Activated CD8-positive, alpha-beta T cell treated with anti-CD3 and anti-CD28 coated beads, Interleukin-2, amount 10 ng/mL, durations not matched to agents 7 days and 5 days (primary cell): ENCODE results near the gene DEGS1. TPM values are rescaled to one million over a fixed set of nuclear protein-coding genes. Genes with fewer than 3 reads are reported as not detected.
A peak's percentile ranks its signal among the peaks of the same experiment; 100 is the strongest.

Experiments
- ATAC-seq: fragments of 150-1000 bp; cut with Tn5 transposase; one replicate; pipeline ENCODE4 v1.10.0; 2021; ENCODE audit warnings: moderate library complexity
- CTCF ChIA-PET: fragments of 350-600 bp; sonication (Branson Sonifier 250); formaldehyde crosslinking; loops from one replicate; lab custom pipeline; 2021; ENCODE audit warnings: antibody characterized with exemption; lab: Charles Lee
- POLR2A ChIA-PET: fragments of 350-600 bp; sonication (Branson Sonifier 250); formaldehyde crosslinking; loops from one replicate; lab custom pipeline; 2021; ENCODE audit warnings: antibody characterized with exemption; lab: Charles Lee
- DNase-seq: peaks from one replicate; pipeline ENCODE4 v3.0.0-alpha.2; 2020
- H3K27ac Mint-ChIP-seq: one replicate; pipeline ENCODE4 v1.8.0; 2021; ENCODE audit warnings: mild to moderate bottlenecking, mixed read lengths
- H3K27me3 Mint-ChIP-seq: one replicate; pipeline ENCODE4 v1.8.0; 2021; ENCODE audit warnings: low read depth, mixed read lengths
- H3K36me3 Mint-ChIP-seq: one replicate; pipeline ENCODE4 v1.8.0; 2021; ENCODE audit warnings: low read depth, mixed read lengths
- H3K4me1 Mint-ChIP-seq: one replicate; pipeline ENCODE4 v1.8.0; 2021; ENCODE audit warnings: low read depth, mixed read lengths
- H3K4me3 Mint-ChIP-seq: one replicate; pipeline ENCODE4 v1.8.0; 2021; ENCODE audit warnings: mild to moderate bottlenecking, mixed read lengths
- H3K9me3 Mint-ChIP-seq: one replicate; pipeline ENCODE4 v1.8.0; 2022; ENCODE audit warnings: mixed read lengths; ENCODE audit not compliant: insufficient read depth
- total RNA-seq, 2 experiments: library from RNA; stranded (reverse); gene quantifications; one replicate each; pipeline ENCODE4 v1.2.3, GENCODE V29; 2021

Gene DEGS1
- total RNA-seq, 2 experiments from 2014 or later: 71.3 to 77.2 TPM

DNA sequence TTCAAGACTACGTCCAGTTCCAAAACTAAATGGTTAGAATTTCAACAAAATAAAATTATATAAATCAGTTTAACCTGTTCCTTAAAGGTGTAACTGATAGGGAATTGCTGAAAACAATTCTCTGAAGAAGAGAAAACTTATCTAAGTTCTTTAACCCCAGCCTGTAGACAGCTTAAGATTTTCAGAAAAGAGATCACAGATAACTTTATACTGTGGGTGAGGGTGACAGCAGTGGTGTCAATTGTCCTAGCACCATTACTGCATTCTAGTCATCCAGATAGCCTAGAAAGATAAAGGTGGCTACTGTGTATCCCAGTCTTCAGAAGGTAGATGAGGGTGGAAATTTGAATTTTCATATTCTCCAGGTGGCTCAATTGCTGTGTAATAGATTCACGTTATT, 19.7 kb upstream of the DEGS1 start:
- no peak for ATAC-seq
- Mint-ChIP-seq H3K27me3 (no peaks in the 10 kb centered on the region), H3K36me3 (peaks cover 19% of the 10 kb centered on the region), H3K9me3 (no peaks in the 10 kb centered on the region), H3K27ac (no peak overlapping the region), H3K4me1 (peaks cover 12% of the 10 kb centered on the region), H3K4me3 (no peak overlapping the region)
- POLR2A ChIA-PET: interaction anchor here (1.0 kb wide), 1 partner anchor 19 kb away, joined by 3 read pairs; the partner anchor contains the start of gene DEGS1
- DNase-seq: no peak
- CTCF ChIA-PET: no interaction called here

DNA sequence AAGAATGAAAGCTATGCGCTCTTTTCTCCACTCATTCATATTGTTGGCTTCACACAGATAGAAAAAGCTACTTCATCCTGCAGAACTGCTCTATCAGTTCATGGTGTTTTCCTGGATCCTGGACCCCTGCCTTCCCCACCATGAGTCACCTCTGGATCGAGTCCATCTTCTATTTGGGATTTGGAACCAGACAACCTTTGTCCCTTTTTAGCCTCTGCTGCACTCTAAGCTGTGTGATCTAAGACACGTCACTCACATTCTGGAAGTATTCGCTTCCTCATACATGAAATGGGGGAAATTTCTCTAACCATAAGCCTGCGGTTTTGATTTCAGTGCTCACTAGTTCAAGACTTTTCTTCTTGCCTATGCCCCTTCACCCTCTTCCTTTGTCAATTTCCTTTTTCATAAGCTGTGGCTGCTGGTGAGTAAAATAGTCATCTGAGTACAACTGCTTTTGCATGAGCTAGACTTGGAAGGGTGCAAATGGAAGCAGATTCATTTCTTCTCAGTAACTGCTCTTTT, 14.1 kb upstream of the DEGS1 start:
- H3K27ac Mint-ChIP-seq: peak overlapping the region; percentile 74
- CTCF ChIA-PET: interaction anchor here (1.0 to 4.2 kb wide), 11 partner anchors 10 to 289 kb away, joined by 3 to 26 read pairs (median 7); partner anchors contain the start of gene DEGS1
- H3K36me3 Mint-ChIP-seq: peaks cover 11% of the 10 kb centered on the region

DNA sequence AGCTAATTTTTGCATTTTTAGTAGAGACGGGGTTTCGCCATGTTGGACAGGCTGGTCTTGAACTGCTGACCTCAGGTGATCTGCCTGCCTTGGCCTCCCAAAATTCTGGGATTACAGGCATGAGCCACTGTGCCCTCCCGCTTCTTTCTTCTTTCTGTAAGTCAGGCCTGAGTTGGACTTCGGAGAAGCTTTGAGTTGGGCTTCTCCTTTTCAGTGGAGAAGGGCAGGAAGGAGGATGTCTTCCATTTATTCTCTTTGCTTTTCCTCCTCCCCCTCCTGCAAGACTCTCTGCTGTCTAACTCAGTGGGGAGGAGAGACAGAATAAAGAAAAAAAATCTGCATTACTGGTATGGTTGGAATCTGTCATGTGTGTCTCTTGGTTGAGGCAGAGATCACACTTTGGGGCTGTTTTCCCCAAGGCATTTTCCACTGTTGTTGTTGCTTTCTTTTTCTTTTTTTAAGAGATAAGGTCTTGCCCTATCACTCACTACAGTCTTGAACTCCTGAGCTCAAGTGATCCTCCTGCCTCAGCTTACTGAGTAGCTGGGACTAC, 13.2 kb upstream of the DEGS1 start:
- ChIA-PET CTCF (interaction anchor here (0.7 to 4.2 kb wide), 16 partner anchors 9 to 288 kb away, joined by 3 to 26 read pairs (median 4); partner anchors contain the start of gene DEGS1), POLR2A (interaction anchor here (1.0 to 2.4 kb wide), 3 partner anchors 13 to 142 kb away, joined by 3 to 13 read pairs (median 3); partner anchors contain the start of gene DEGS1)
- Mint-ChIP-seq H3K9me3 (no peaks in the 10 kb centered on the region), H3K27me3 (peaks cover 6% of the 10 kb centered on the region), H3K4me3 (peak overlapping the region; percentile 40), H3K36me3 (peaks cover 11% of the 10 kb centered on the region), H3K4me1 (peaks cover 37% of the 10 kb centered on the region), H3K27ac (peak overlapping the region; percentile 74)
- no peak for ATAC-seq
- no peak for DNase-seq

More for the DNA sequence above, 14.1 kb upstream of the DEGS1 start:
- peaks cover 5% of the 10 kb centered on the region for H3K27me3 Mint-ChIP-seq
- H3K4me1 Mint-ChIP-seq: peaks cover 45% of the 10 kb centered on the region
- ATAC-seq: peak; percentile 83
- DNase-seq: peak; percentile 53
- H3K9me3 Mint-ChIP-seq: no peaks in the 10 kb centered on the region
- POLR2A ChIA-PET: interaction anchor here (0.6 to 2.4 kb wide), 4 partner anchors 14 to 1763 kb away, joined by 3 to 13 read pairs (median 6); partner anchors contain the start of gene DEGS1
- peak overlapping the region; percentile 40 for H3K4me3 Mint-ChIP-seq

DNA sequence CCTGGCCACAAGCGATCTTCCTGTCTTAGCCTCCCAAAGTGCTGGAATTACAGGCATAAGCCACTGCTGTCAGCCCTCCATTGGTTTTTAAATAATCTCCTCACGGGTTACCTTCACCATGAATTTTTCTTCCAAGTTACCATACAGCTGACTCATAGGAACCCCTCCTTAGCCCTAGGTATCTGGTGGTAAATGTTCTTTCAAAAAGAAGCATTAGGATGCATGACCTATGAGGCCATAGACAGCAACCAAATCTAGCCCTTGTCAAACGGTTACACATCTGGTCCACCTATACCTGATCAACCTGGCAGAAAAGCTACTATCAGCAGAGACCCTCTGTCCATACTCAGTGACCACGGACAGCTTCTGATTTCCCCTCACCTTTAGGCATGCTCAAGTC, 12.7 kb upstream of the DEGS1 start:
- Mint-ChIP-seq H3K27ac (peak overlapping the region; percentile 74), H3K9me3 (no peaks in the 10 kb centered on the region), H3K27me3 (peaks cover 7% of the 10 kb centered on the region), H3K4me1 (peaks cover 39% of the 10 kb centered on the region), H3K4me3 (no peak overlapping the region), H3K36me3 (peaks cover 11% of the 10 kb centered on the region)
- DNase-seq (no peak), ATAC-seq (peak; percentile 18)
- CTCF ChIA-PET: interaction anchor here (0.7 to 4.2 kb wide), 12 partner anchors 9 to 286 kb away, joined by 3 to 26 read pairs (median 3); partner anchors contain the start of gene DEGS1
- POLR2A ChIA-PET: interaction anchor here (1.0 to 2.4 kb wide), 2 partner anchors 13 to 18 kb away, joined by 3 to 13 read pairs; partner anchors contain the start of gene DEGS1

DNA sequence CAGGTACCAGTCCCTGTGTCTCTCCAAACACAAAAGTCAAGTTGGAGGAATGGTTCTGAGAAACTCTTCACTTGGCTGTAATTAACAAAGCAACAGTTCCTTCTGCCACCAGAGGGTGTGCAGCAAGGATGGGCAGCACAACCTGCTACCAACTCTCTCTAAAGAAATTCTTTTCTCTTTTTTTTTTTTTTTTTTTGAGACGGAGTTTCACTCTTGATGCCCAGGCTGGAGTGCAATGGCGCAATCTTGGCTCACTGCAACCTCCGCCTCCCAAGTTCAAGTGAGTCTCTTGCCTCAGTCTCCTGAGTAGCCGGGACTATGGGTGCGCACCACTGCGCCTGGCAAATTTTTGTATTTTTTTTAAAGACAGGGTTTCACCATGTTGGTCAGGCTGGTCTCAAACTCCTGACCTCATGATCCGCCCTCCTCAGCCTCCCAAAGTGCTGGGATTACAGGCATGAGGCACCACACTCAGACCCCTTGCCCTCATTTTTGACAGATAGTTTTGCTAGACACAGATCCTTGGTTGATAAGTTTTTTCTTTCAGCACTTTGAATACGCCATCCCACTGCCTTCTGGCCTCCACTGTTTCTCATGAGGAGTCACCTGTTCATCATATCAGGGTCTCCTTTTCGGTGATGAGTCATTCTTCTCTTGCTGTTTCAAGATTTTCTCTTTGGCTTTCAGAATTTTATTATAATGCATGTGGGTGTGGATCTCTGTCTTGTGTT, 12.1 kb upstream of the DEGS1 start:
- H3K9me3 Mint-ChIP-seq: no peaks in the 10 kb centered on the region
- DNase-seq: peak; percentile 61
- ChIA-PET CTCF (interaction anchor here (0.8 to 4.2 kb wide), 8 partner anchors 8 to 163 kb away, joined by 3 to 26 read pairs (median 8); partner anchors contain the start of gene DEGS1), POLR2A (interaction anchor here (2.4 kb wide), 1 partner anchor 12 kb away, joined by 13 read pairs; the partner anchor contains the start of gene DEGS1)
- peaks cover 8% of the 10 kb centered on the region for H3K27me3 Mint-ChIP-seq
- peaks cover 45% of the 10 kb centered on the region for H3K4me1 Mint-ChIP-seq
- H3K27ac Mint-ChIP-seq: peak overlapping the region; percentile 74
- H3K4me3 Mint-ChIP-seq: no peak overlapping the region
- peak; percentile 64 for ATAC-seq
- H3K36me3 Mint-ChIP-seq: peaks cover 11% of the 10 kb centered on the region

DNA sequence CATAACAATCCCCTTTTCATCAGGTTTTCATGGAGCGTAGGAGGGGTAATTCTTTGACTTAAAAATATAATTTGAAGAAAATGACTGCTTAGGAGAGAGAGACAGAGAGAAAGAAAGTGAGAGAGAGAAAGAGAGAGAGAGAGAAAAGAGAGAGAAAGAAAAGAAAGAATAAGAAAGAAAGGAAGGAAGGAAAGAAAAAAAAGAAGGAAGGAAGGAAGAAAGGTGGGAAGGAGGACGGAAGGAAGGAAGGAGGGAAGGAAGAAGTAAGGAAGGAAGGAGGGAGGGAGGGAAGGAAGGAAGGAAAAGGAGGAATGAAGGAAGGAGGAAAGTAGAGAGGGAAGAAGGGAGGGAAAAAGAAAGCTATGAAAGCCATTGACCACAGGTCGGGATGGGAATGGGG, 10.8 kb upstream of the DEGS1 start:
- peaks cover 41% of the 10 kb centered on the region for H3K4me1 Mint-ChIP-seq
- no peaks in the 10 kb centered on the region for H3K9me3 Mint-ChIP-seq
- ChIA-PET POLR2A (no interaction called here), CTCF (interaction anchor here (1.2 to 1.3 kb wide), 3 partner anchors 9 to 56 kb away, joined by 3 to 4 read pairs (median 3); no protein-coding TSS in a partner anchor)
- DNase-seq (no peak), ATAC-seq (no peak)
- no peak overlapping the region for H3K4me3 Mint-ChIP-seq
- peaks cover 11% of the 10 kb centered on the region for H3K36me3 Mint-ChIP-seq
- H3K27ac Mint-ChIP-seq: no peak overlapping the region
- peaks cover 8% of the 10 kb centered on the region for H3K27me3 Mint-ChIP-seq

DNA sequence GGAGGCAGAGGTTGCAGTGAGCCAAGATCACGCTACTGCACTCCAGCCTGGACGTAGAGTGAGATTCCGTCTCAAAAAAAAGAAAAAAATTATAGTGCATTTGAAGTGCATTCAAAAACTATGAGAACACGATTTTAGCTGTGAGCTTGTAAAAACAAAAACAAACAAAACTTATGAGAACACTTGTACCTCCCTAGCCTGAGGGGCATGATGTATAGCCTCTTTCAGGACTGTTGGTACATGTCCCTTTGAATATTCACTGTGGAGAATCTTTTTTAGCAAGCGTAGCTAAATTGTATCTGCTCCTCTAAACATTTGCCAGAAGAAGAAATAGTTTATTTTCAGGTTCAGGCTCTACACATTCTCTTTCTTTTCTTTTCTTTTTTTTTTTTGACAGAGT, 9.5 kb upstream of the DEGS1 start:
- POLR2A ChIA-PET: interaction anchor here (2.0 kb wide), 1 partner anchor 9 kb away, joined by 8 read pairs; the partner anchor contains the start of gene DEGS1
- Mint-ChIP-seq H3K27me3 (peaks cover 8% of the 10 kb centered on the region), H3K4me1 (peaks cover 38% of the 10 kb centered on the region), H3K27ac (no peak overlapping the region), H3K9me3 (no peaks in the 10 kb centered on the region), H3K4me3 (no peak overlapping the region), H3K36me3 (peaks cover 11% of the 10 kb centered on the region)
- DNase-seq: no peak
- no peak for ATAC-seq
- CTCF ChIA-PET: interaction anchor here (0.8 to 2.1 kb wide), 5 partner anchors 8 to 43 kb away, joined by 3 to 4 read pairs (median 3); partner anchors contain the start of gene DEGS1

DNA sequence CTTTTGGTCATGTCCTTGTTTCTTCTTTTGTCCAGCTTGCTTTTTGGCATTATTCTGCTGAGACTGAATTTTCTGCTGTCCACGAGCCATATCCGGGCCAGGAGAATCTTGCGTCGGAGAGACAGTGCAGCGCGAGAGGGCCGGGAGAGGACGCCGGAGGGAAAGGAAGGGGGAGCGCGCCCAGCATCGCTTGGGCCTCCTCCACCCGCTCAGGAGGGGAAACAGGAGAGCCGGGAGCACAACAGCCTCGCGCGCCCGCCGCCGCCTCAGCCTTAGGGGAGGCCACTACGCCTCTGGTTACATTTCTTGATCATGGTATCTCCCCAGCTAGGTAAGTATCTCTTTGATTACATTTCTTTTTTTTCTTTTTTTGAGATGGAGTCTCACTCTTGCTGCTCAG, 7.4 kb upstream of the DEGS1 start:
- peaks cover 17% of the 10 kb centered on the region for H3K4me1 Mint-ChIP-seq
- no peaks in the 10 kb centered on the region for H3K9me3 Mint-ChIP-seq
- H3K36me3 Mint-ChIP-seq: peaks cover 6% of the 10 kb centered on the region
- no peak for DNase-seq
- peak overlapping the region; percentile 56 for H3K4me3 Mint-ChIP-seq
- ChIA-PET POLR2A (no interaction called here), CTCF (interaction anchor here (0.9 kb wide), 1 partner anchor 57 kb away, joined by 3 read pairs; no protein-coding TSS in a partner anchor)
- peak; percentile 61 for ATAC-seq
- peaks cover 8% of the 10 kb centered on the region for H3K27me3 Mint-ChIP-seq
- no peak overlapping the region for H3K27ac Mint-ChIP-seq

DNA sequence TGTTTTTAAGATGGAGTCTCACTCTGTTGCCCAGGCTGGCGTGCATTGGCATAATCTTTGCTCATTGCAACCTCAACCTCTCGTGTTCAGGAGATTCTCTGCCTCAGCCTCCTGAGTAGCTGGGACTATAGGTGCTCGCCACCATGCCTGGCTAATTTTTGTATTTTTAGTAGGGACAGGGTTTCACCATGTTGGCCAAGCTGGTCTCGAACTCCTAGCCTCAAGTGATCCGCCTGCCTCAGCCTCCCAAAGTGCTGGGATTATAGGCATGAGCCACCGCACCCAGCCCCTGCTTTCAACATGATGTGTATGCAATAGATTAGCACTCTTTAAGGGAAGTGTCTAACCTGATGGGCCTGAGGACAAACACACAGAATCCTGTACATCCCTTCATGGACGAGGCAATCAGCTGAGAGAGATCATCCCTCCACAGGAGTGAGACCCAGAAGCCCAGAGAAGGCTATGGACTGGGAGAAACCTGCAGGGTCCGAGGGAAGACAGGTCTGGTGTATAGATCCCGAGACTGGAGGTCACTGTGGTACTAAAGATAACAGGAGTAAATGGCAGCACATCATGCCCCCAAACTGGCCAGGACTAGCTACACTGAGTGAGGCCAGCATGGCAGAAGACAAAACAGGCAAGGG, 5.6 kb upstream of the DEGS1 start:
- POLR2A ChIA-PET: no interaction called here
- ATAC-seq (no peak), DNase-seq (no peak)

DNA sequence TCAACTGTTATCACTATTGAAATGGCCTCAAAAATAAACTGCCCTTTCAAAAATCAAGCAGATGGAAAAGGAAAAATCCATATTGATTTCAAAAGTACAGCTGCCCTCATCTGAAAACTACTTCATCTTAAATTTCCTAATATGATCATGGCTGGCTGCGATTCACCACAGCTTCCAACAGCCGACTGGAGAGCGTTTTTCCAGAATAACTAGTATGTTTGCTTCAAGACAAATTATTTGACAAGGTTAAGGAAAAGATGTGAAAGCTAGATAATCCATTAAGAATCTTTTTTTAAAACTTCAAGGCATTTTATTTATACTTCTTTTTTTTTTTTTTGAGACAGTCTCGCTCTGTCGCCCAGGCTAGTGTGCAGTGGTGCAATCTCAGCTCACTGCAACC, 4.1 kb upstream of the DEGS1 start:
- ChIA-PET POLR2A (no interaction called here), CTCF (interaction anchor here (0.7 to 3.0 kb wide), 3 partner anchors 8 to 63 kb away, joined by 3 to 11 read pairs (median 3); no protein-coding TSS in a partner anchor)
- peaks cover 27% of the 10 kb centered on the region for H3K4me1 Mint-ChIP-seq
- no peaks in the 10 kb centered on the region for H3K9me3 Mint-ChIP-seq
- peaks cover 3% of the 10 kb centered on the region for H3K27me3 Mint-ChIP-seq
- H3K4me3 Mint-ChIP-seq: no peak overlapping the region
- peaks cover 4% of the 10 kb centered on the region for H3K36me3 Mint-ChIP-seq
- DNase-seq (no peak), ATAC-seq (no peak)
- H3K27ac Mint-ChIP-seq: no peak overlapping the region

More for the DNA sequence above, 5.6 kb upstream of the DEGS1 start:
- Mint-ChIP-seq H3K4me3 (no peak overlapping the region), H3K4me1 (peaks cover 26% of the 10 kb centered on the region), H3K27me3 (peaks cover 3% of the 10 kb centered on the region), H3K36me3 (peaks cover 3% of the 10 kb centered on the region), H3K9me3 (no peaks in the 10 kb centered on the region), H3K27ac (no peak overlapping the region)
- CTCF ChIA-PET: interaction anchor here (3.0 kb wide), 1 partner anchor 8 kb away, joined by 11 read pairs; no protein-coding TSS in a partner anchor
